Ishikawa (cell line): Measurements from ENCODE around the gene CADPS.

Experiments
- CEBPB ChIP-seq: IDR thresholded peaks from 2 replicates; pipeline ENCODE4 v1.6.1; 2012
- CREB1 ChIP-seq: IDR thresholded peaks from 2 replicates; pipeline ENCODE4 v1.6.1; 2012; ENCODE audit warnings: low read depth
- EGR1 ChIP-seq: IDR thresholded peaks from 2 replicates; pipeline ENCODE4 v1.6.1; 2012
- EP300 ChIP-seq: IDR thresholded peaks from 2 replicates; pipeline ENCODE4 v1.6.1; 2012; ENCODE audit warnings: borderline replicate concordance
- FOXM1 ChIP-seq: IDR thresholded peaks from 2 replicates; pipeline ENCODE4 v1.6.1; 2012; ENCODE audit warnings: low read depth, borderline replicate concordance
- MAX ChIP-seq: IDR thresholded peaks from 2 replicates; pipeline ENCODE4 v1.6.1; 2012
- NFIC ChIP-seq: IDR thresholded peaks from 2 replicates; pipeline ENCODE4 v1.6.1; 2012
- RAD21 ChIP-seq: IDR thresholded peaks from 2 replicates; pipeline ENCODE4 v1.6.1; 2012; ENCODE audit warnings: low read depth
- REST ChIP-seq: IDR thresholded peaks from 2 replicates; pipeline ENCODE4 v1.6.1; 2012; ENCODE audit warnings: low read depth, mild to moderate bottlenecking
- TAF1 ChIP-seq: IDR thresholded peaks from 2 replicates; pipeline ENCODE4 v1.6.1; 2012; ENCODE audit warnings: low read depth, mild to moderate bottlenecking
- TCF12 ChIP-seq: IDR thresholded peaks from 2 replicates; pipeline ENCODE4 v1.6.1; 2012; ENCODE audit warnings: low read depth
- TEAD4 ChIP-seq: IDR thresholded peaks from 2 replicates; pipeline ENCODE4 v1.6.1; 2012
- USF1 ChIP-seq: IDR thresholded peaks from 2 replicates; pipeline ENCODE4 v1.6.1; 2012
- YY1 ChIP-seq: IDR thresholded peaks from 2 replicates; pipeline ENCODE4 v1.6.1; 2012; ENCODE audit warnings: low read depth
- ZBTB7A ChIP-seq: IDR thresholded peaks from 2 replicates; pipeline ENCODE4 v1.6.1; 2012; ENCODE audit warnings: low read depth

The CADPS gene

GRCh38 chr3:62705721-62706120 is 169.5 kb downstream of the CADPS start:
- no peak for TF ChIP-seq RAD21
- TF ChIP-seq MAX = no peak
- TF ChIP-seq TCF12 = no peak

GRCh38 chr3:62703451-62704167 is 171.6 kb downstream of the CADPS start:
- TF ChIP-seq MAX = no peak
- no peak for TF ChIP-seq CREB1
- TF ChIP-seq EGR1 = no peak

GRCh38 chr3:62700357-62700756 is 174.9 kb downstream of the CADPS start:
- TF ChIP-seq CEBPB (no peak), RAD21 (no peak), ZBTB7A (no peak), EGR1 (no peak), TEAD4 (no peak), FOXM1 (no peak), TAF1 (no peak), CREB1 (no peak), YY1 (no peak), NFIC (no peak), USF1 (no peak), TCF12 (no peak), EP300 (no peak), MAX (no peak), REST (no peak)

GRCh38 chr3:62699728-62700127 is 175.5 kb downstream of the CADPS start:
- no peak for TF ChIP-seq NFIC
- TF ChIP-seq MAX = no peak
- no peak for TF ChIP-seq TAF1
- TF ChIP-seq REST = no peak
- no peak for TF ChIP-seq TCF12
- no peak for TF ChIP-seq CEBPB
- TF ChIP-seq TEAD4 = no peak
- no peak for TF ChIP-seq ZBTB7A
- TF ChIP-seq USF1 = no peak
- TF ChIP-seq RAD21 = no peak
- TF ChIP-seq EGR1 = no peak
- no peak for TF ChIP-seq YY1
- no peak for TF ChIP-seq EP300
- no peak for TF ChIP-seq CREB1
- no peak for TF ChIP-seq FOXM1

- TF ChIP-seq EP300 (no peak), CEBPB (no peak), TAF1 (no peak), REST (no peak)
These were observed 179.2 kb downstream of the CADPS start for GRCh38 chr3:62696011-62696410.
